Skin of body (tissue), 2 donors: ENCODE measurements around the gene IFT80. TPM values are rescaled to one million over a fixed set of nuclear protein-coding genes. Genes with fewer than 3 reads are reported as not detected.

Source experiments
- DNase-seq: peaks from one replicate; lab custom pipeline; 2025; lab: John Stamatoyannopoulos, UW
- total RNA-seq: library from RNA; depleted of rRNA; stranded (reverse); fragments of >200 nt; gene quantifications from one replicate; pipeline ENCODE4 v1.2.3, GENCODE V29; 2014

IFT80 gene
- total RNA-seq, result 38.0 TPM

GRCh38 chr3:160399125-160400029 lies at the start of gene IFT80, which contains the start of gene SMC4:
TSS of gene IFT80 (minus strand) at chr3:160399225. CDS start at chr3:160384600, 14,625 bp downstream.
TSS of gene SMC4 (plus strand) at chr3:160399650. CDS start at chr3:160400827, 1,177 bp downstream.
- DNase-seq, result peak; percentile 95

GRCh38 chr3:160447544-160447943 lies 48.5 kb upstream of the IFT80 start:
- DNase-seq, result no peak

- no peak for DNase-seq
Observed at GRCh38 chr3:160446522-160447056, 47.6 kb upstream of the IFT80 start.

GRCh38 chr3:160445854-160446253 lies 46.8 kb upstream of the IFT80 start:
- no peak for DNase-seq

GRCh38 chr3:160444411-160444810 lies 45.4 kb upstream of the IFT80 start:
- no peak for DNase-seq

GRCh38 chr3:160440687-160441086 lies 41.7 kb upstream of the IFT80 start:
- DNase-seq, result no peak

- DNase-seq, result no peak
Observed at GRCh38 chr3:160437083-160437455, 38.0 kb upstream of the IFT80 start.

- no peak for DNase-seq
Observed at GRCh38 chr3:160435747-160436146, 36.7 kb upstream of the IFT80 start.

GRCh38 chr3:160435095-160435494 lies 36.1 kb upstream of the IFT80 start:
- no peak for DNase-seq

- DNase-seq, result no peak
Observed at GRCh38 chr3:160434071-160434470, 35.0 kb upstream of the IFT80 start.

GRCh38 chr3:160427832-160428424 lies 28.9 kb upstream of the IFT80 start:
- DNase-seq, result no peak

- no peak for DNase-seq
Observed at GRCh38 chr3:160417311-160417710, 18.3 kb upstream of the IFT80 start.

- peak; percentile 59 for DNase-seq
Observed at GRCh38 chr3:160413613-160414248, 14.7 kb upstream of the IFT80 start.

GRCh38 chr3:160412477-160412876 lies 13.5 kb upstream of the IFT80 start:
- DNase-seq, result no peak

GRCh38 chr3:160409812-160410610 lies 11.0 kb upstream of the IFT80 start:
- DNase-seq, result no peak

GRCh38 chr3:160403796-160404470 lies 4.9 kb upstream of the IFT80 start:
- no peak for DNase-seq

- no peak for DNase-seq
Observed at GRCh38 chr3:160403028-160403545, 4.1 kb upstream of the IFT80 start.

- no peak for DNase-seq
Observed at GRCh38 chr3:160402221-160403027, 3.4 kb upstream of the IFT80 start.

- peak; percentile 37 for DNase-seq
Observed at GRCh38 chr3:160401291-160402095, 2.5 kb upstream of the IFT80 start.
